Endothelial cell of umbilical vein (primary cell): ENCODE measurements around the gene CCBE1. TPM values are rescaled to one million over a fixed set of nuclear protein-coding genes. Genes with fewer than 3 reads are reported as not detected.

Experiments
- BruUV-seq: library from RNA; stranded (reverse); fragments of 400-500 nt; replicated peaks from 2 replicates; lab custom pipeline; 2021; lab: Mats Ljungman, UMichigan
- CTCF ChIA-PET: fragments of 300-600, 350-600 bp; sonication (Branson Sonifier 250); formaldehyde crosslinking; loops from one replicate; lab custom pipeline; 2021; ENCODE audit warnings: antibody characterized with exemption, inconsistent platforms; lab: Charles Lee
- POLR2A ChIA-PET: fragments of 300-600, 350-600 bp; sonication (Branson Sonifier 250); formaldehyde crosslinking; loops from one replicate; lab custom pipeline; 2021; ENCODE audit warnings: antibody characterized with exemption, inconsistent platforms; lab: Charles Lee
- DNase-seq: peaks from one replicate; pipeline ENCODE4 v3.0.0-alpha.2; 2011; ENCODE audit warnings: low read depth, low spot score
- FAIRE-seq: peaks from 2 replicates; lab custom pipeline; 2011; peaks lifted over from hg19 to GRCh38; lab: Jason Lieb, UNC
- H2AFZ ChIP-seq: 2 replicates; pipeline ENCODE4 v1.6.0; 2012; ENCODE audit warnings: low read depth, low read length, control low read depth, inconsistent platforms
- H3K27ac ChIP-seq: 2 replicates; pipeline ENCODE4 v1.5.1; 2011; ENCODE audit warnings: low read depth, mild to moderate bottlenecking, control low read depth, low read length, moderate library complexity; ENCODE audit not compliant: insufficient read depth
- H3K27me3 ChIP-seq, 2 experiments: 2 replicates each; pipeline versions ENCODE4 v1.6.0 to v1.6.1; 2011; ENCODE audit warnings: low read length in 2 of 2, mixed read lengths in 1 of 2; ENCODE audit not compliant: control insufficient read depth in 2 of 2, insufficient read depth in 2 of 2
- H3K36me3 ChIP-seq, 2 experiments: 2 replicates in 1 of 2; 3 replicates in 1 of 2; pipeline ENCODE4 v1.5.1; 2011; ENCODE audit warnings: low read length in 2 of 2, mild to moderate bottlenecking in 1 of 2, moderate library complexity in 1 of 2; ENCODE audit not compliant: control insufficient read depth in 2 of 2, insufficient read depth in 2 of 2; ENCODE audit errors: extremely low read depth in 1 of 2
- H3K4me1 ChIP-seq: 3 replicates; pipeline ENCODE4 v1.5.1; 2011; ENCODE audit warnings: mild to moderate bottlenecking, low read length; ENCODE audit not compliant: control insufficient read depth, insufficient read depth; ENCODE audit errors: extremely low read depth
- H3K4me2 ChIP-seq: 2 replicates; pipeline ENCODE4 v1.6.1; 2011; ENCODE audit warnings: low read length, control low read depth, mixed read lengths; ENCODE audit not compliant: insufficient read depth
- H3K4me3 ChIP-seq, 3 experiments: fragments of 200-600 bp in 1 of 3; sonication (generic), shearing (Covaris generic) in 1 of 3; replicated peaks in 1 of 3; 2 replicates each; pipeline ENCODE4 v1.5.1; 2011 to 2016; ENCODE audit warnings: control low read depth in 3 of 3, low read length in 3 of 3, mild to moderate bottlenecking in 2 of 3, inconsistent platforms in 1 of 3, low read depth in 1 of 3, moderate library complexity in 1 of 3; ENCODE audit not compliant: insufficient read depth in 1 of 3
- H3K79me2 ChIP-seq: 2 replicates; pipeline ENCODE4 v1.6.0; 2012; ENCODE audit warnings: low read length, inconsistent platforms; ENCODE audit not compliant: control insufficient read depth, insufficient read depth
- H3K9ac ChIP-seq: replicated peaks from 2 replicates; pipeline ENCODE3; 2011; ENCODE audit warnings: low read length, control low read depth; ENCODE audit not compliant: insufficient read depth; ENCODE audit errors: extremely low read depth
- H3K9me1 ChIP-seq: replicated peaks from 3 replicates; pipeline ENCODE4 v1.6.0; 2011; ENCODE audit warnings: mild to moderate bottlenecking, low read length; ENCODE audit not compliant: control insufficient read depth, insufficient read depth; ENCODE audit errors: extremely low read depth
- H3K9me3 ChIP-seq: replicated peaks from 2 replicates; pipeline ENCODE4 v1.5.1; 2012; ENCODE audit warnings: low read length, inconsistent platforms; ENCODE audit not compliant: control insufficient read depth, insufficient read depth
- H4K20me1 ChIP-seq: replicated peaks from 2 replicates; pipeline ENCODE3; 2011; ENCODE audit warnings: mild to moderate bottlenecking, low read length; ENCODE audit not compliant: control insufficient read depth, insufficient read depth; ENCODE audit errors: extremely low read depth
- CTCF ChIP-seq, 2 donors: IDR thresholded peaks; 1 replicate in 1 of 2; 2 replicates in 1 of 2; pipeline ENCODE4 v1.5.1; 2011; ENCODE audit warnings: low read length in 2 of 2, mild to moderate bottlenecking in 2 of 2, moderate library complexity in 2 of 2, control low read depth in 1 of 2, inconsistent platforms in 1 of 2, low read depth in 1 of 2; ENCODE audit not compliant: insufficient read depth in 1 of 2; ENCODE audit errors: extremely low read depth in 1 of 2
- EZH2 ChIP-seq: IDR thresholded peaks from 2 replicates; pipeline ENCODE4 v1.6.1; 2012; ENCODE audit warnings: borderline replicate concordance, low read depth, mild to moderate bottlenecking, moderate library complexity, low read length, inconsistent platforms; ENCODE audit not compliant: severe bottlenecking
- FOS ChIP-seq: IDR thresholded peaks from 2 replicates; pipeline ENCODE4 v1.6.1; 2011; ENCODE audit warnings: mild to moderate bottlenecking, low read length, moderate library complexity, borderline replicate concordance; ENCODE audit not compliant: insufficient read depth
- GATA2 ChIP-seq: IDR thresholded peaks from 2 replicates; pipeline ENCODE4 v1.7.0; 2011; ENCODE audit warnings: low read depth, mild to moderate bottlenecking, moderate library complexity, mixed read lengths, low read length; ENCODE audit not compliant: insufficient read length, insufficient read depth
- JUN ChIP-seq: IDR thresholded peaks from 2 replicates; pipeline ENCODE4 v1.6.1; 2011; ENCODE audit warnings: borderline replicate concordance, low read depth; ENCODE audit not compliant: insufficient read length, insufficient read depth
- MAX ChIP-seq: IDR thresholded peaks from 2 replicates; pipeline ENCODE4 v1.6.1; 2011; ENCODE audit not compliant: insufficient read depth, insufficient read length
- MYC ChIP-seq: IDR thresholded peaks from one replicate; pipeline ENCODE4 v1.6.1; 2011; ENCODE audit warnings: mild to moderate bottlenecking, low read depth, low read length
- POLR2A ChIP-seq: IDR thresholded peaks from 2 replicates; pipeline ENCODE4 v1.6.1; 2012; ENCODE audit warnings: low read depth, mild to moderate bottlenecking, control low read depth, low read length
- POLR2AphosphoS5 ChIP-seq: IDR thresholded peaks from 2 replicates; pipeline ENCODE4 v1.6.1; 2012; ENCODE audit warnings: low read depth, mild to moderate bottlenecking, control low read depth, low read length, moderate library complexity; ENCODE audit not compliant: insufficient read depth
- dilution Hi-C: fragments of 300-500 bp; cut with MboI; formaldehyde crosslinking; loops from one replicate; pipeline ENCODE4 v1.15.0; 2019; ENCODE audit warnings: low sequenced_read_pairs; ENCODE audit not compliant: extremely low pct_ligation_motif_present
- intact Hi-C: fragments of 100-400 bp; cut with micrococcal nuclease; formaldehyde crosslinking; loops from one replicate; pipeline ENCODE4 v1.10.0; 2022
- polyA plus RNA-seq, 4 experiments: library from polyadenylated mRNA; depleted of rRNA in 3 of 4; stranded (reverse) in 3 of 4; unstranded in 1 of 4; fragments of >200 nt; gene quantifications; 2 replicates each; pipeline versions ENCODE4 v1.2.1 to v1.2.3, GENCODE V29; 2011 to 2012; ENCODE audit warnings: missing spikeins in 1 of 4
- total RNA-seq: library from RNA; stranded (reverse); gene quantifications from 2 replicates; pipeline ENCODE4 v1.2.3, GENCODE V29; 2021

CCBE1 gene
- total and polyA plus RNA-seq, 2 donors (not counting 3 experiments of a cell fraction or from before 2014, with no cell fraction given): 0.04 TPM; not detected in 1

- FAIRE-seq (no peak), DNase-seq (no peak)
- dilution Hi-C loops (no loop called here), intact Hi-C loops (no loop called here)
- BruUV-seq: no TSS peak
- CTCF ChIA-PET: interaction anchor here (0.8 kb wide), 1 partner anchor 86 kb away, joined by 3 read pairs; the partner anchor contains the start of gene CCBE1
- H3K36me3 ChIP-seq: no peaks in the 10 kb centered on the region
- peaks cover 1% of the 10 kb centered on the region for H3K9me3 ChIP-seq
- no peak overlapping the region for H3K4me2 ChIP-seq
- no peak overlapping the region for H2AFZ ChIP-seq
- TF ChIP-seq EZH2 (no peak), POLR2A (no peak), CTCF (IDR thresholded peaks at IDR 0.05; ENCODE audit: extremely low read depth in 1 of 2, insufficient read depth in 1 of 2, low read depth in 1 of 2, low read length in 2 of 2) (no peak), GATA2 (no peak), JUN (no peak), POLR2AphosphoS5 (no peak), MAX (no peak), MYC (no peak), FOS (no peak)
- H3K9ac ChIP-seq: no peak overlapping the region
- no peaks in the 10 kb centered on the region for H3K9me1 ChIP-seq
- no peaks in the 10 kb centered on the region for H3K4me1 ChIP-seq
- no peaks in the 10 kb centered on the region for H4K20me1 ChIP-seq
- no peak overlapping the region for H3K27ac ChIP-seq
- H3K4me3 ChIP-seq: no peak overlapping the region
- no peaks in the 10 kb centered on the region for H3K79me2 ChIP-seq
- no peaks in the 10 kb centered on the region for H3K27me3 ChIP-seq
- POLR2A ChIA-PET: no interaction called here
These were observed 86.6 kb downstream of the CCBE1 start for GRCh38 chr18:59610546-59611140.
